Memory B cell (primary cell): ENCODE measurements around the gene MMP1.

ENCODE experiments used
- ATAC-seq: fragments of 150-1000 bp; cut with Tn5 transposase; 2 replicates; pipeline ENCODE4 v1.10.0; 2021; ENCODE audit warnings: low read depth, mild to moderate bottlenecking, moderate library complexity
- DNase-seq, 2 donors: peaks; one replicate each; pipeline ENCODE4 v3.0.0; 2022; ENCODE audit warnings: low spot score in 2 of 2
- H3K27ac Mint-ChIP-seq: one replicate; pipeline ENCODE4 v1.8.0; 2022; ENCODE audit warnings: mild to moderate bottlenecking, moderate library complexity, mixed read lengths
- H3K27me3 Mint-ChIP-seq: one replicate; pipeline ENCODE4 v1.8.0; 2022; ENCODE audit warnings: mixed read lengths
- H3K36me3 Mint-ChIP-seq: one replicate; pipeline ENCODE4 v1.8.0; 2022; ENCODE audit warnings: mild to moderate bottlenecking, mixed read lengths
- H3K4me1 Mint-ChIP-seq: one replicate; pipeline ENCODE4 v1.8.0; 2022; ENCODE audit warnings: mixed read lengths
- H3K4me3 Mint-ChIP-seq: one replicate; pipeline ENCODE4 v1.8.0; 2022; ENCODE audit warnings: mild to moderate bottlenecking, moderate library complexity, mixed read lengths
- H3K9me3 Mint-ChIP-seq: one replicate; pipeline ENCODE4 v1.8.0; 2022; ENCODE audit warnings: mixed read lengths

The MMP1 gene

DNA sequence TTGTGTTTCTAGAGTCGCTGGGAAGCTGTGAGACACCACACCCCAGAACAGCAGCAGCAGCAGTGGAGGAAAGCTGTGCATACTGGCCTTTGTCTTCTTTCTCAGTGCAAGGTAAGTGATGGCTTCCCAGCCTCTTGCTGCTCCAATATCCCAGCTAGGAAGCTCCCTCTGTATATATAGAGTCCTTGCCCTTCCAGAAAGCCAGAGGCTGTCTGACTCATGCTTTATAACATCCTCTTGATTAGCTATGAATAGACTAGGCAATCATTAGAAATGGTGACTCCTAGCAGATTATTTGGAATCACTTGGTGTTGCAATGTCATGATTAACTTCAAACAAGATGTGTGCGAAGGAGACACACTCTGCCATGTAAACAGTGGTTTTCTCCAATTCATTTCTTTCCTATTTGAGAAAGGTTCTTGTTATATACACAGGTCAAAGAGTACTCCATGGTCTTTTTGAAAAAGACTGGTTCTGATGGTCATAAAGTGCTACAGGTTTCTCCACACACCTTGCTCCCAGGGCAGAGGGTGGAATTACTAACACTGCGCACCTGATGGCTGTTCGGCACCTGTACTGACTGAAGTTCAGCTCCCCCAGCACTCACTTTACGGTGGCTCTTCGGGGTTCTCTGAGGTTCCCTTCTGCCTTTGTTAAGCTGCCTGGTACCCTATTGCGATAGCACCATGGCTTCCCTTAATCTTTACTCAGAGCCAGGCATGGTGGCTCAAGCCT, at the start of gene MMP1:
Gene MMP1 (minus strand): TSS at position 149 of the 735 bp plus-strand sequence. CDS start 68 bp downstream, at position 81.
- no peaks in the 10 kb centered on the region for H3K9me3 Mint-ChIP-seq
- ATAC-seq = no peak
- H3K27ac Mint-ChIP-seq = no peak within 1 kb of the TSS

DNA sequence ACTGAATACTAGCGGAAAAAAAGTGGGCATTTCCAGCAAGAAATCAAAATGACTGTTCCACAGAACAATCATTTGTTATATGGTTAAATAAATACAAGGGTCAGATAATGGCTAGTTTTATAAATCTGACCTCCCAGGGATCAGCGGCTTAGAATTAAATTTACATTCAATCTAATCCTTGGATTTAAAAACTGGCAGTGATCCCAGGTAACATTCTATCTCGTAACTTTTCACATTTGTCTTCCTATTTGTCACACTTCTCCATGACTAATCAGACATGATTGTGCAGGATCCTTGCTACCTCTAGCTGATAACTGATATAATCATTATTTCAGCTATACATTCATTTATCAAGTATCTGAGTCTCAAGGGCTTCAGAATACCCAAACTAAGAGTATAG, 48.3 kb upstream of the MMP1 start:
- Mint-ChIP-seq H3K9me3 (peaks cover 2% of the 10 kb centered on the region), H3K4me1 (no peaks in the 10 kb centered on the region), H3K27ac (no peak overlapping the region), H3K4me3 (no peak overlapping the region), H3K36me3 (no peaks in the 10 kb centered on the region), H3K27me3 (peaks cover 7% of the 10 kb centered on the region)
- DNase-seq (no peak), ATAC-seq (no peak)

More for the DNA sequence above, at the start of gene MMP1:
- DNase-seq = no peak
- no peak within 1 kb of the TSS for H3K4me3 Mint-ChIP-seq
- no peaks in the 10 kb centered on the region for H3K4me1 Mint-ChIP-seq
- no peaks in the 10 kb centered on the region for H3K27me3 Mint-ChIP-seq
- H3K36me3 Mint-ChIP-seq = no peaks in the 10 kb centered on the region

DNA sequence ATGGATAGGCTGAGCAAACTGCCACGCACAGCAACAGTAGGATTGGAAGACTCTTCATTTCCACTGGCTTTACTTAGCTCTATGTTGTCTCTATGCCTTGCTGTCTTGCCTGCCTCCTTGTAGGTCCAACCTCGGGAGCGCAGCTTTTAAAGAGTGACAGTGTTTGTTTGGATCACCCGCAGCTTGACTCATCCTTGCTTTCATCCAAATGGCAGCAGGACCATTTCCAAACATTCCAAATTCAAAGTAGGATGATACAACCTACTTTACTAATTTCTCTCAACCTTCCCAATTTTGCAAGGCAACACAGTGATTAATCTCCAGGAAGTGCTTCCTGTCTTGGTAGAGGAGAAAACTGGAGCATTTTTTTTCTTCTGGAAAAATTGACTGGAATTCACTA, 45.5 kb upstream of the MMP1 start, which contains the start of gene MMP3:
Gene MMP3 (minus strand): TSS at position 121 of the 400 bp plus-strand sequence. CDS start 63 bp downstream, at position 58.
- H3K27ac Mint-ChIP-seq = no peak within 1 kb of the TSS
- DNase-seq (no peak), ATAC-seq (no peak)
- no peaks in the 10 kb centered on the region for H3K36me3 Mint-ChIP-seq
- no peak within 1 kb of the TSS for H3K4me3 Mint-ChIP-seq
- H3K4me1 Mint-ChIP-seq = no peaks in the 10 kb centered on the region
- H3K27me3 Mint-ChIP-seq = peaks cover 7% of the 10 kb centered on the region
- H3K9me3 Mint-ChIP-seq = peaks cover 2% of the 10 kb centered on the region

DNA sequence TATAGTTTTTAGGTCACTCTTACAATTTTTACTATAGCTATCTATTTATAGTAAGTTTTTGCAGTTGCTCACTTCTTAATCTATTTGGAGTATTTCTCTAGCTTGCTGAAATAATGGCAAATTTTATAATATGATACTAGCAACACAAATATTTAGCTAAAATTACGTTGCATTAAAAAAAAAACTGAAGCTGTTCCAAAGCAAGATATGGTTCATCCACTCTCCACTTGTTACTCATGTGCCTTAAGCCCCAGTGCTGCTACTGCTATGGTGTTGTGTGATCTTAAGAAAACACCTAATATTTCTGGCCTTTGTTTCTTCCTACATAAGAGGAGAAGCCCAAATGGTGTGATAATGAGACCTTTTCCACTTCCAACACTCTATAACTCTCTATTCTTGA, 45.0 kb upstream of the MMP1 start:
- peaks cover 2% of the 10 kb centered on the region for H3K9me3 Mint-ChIP-seq
- H3K36me3 Mint-ChIP-seq = no peaks in the 10 kb centered on the region
- no peak for ATAC-seq
- H3K27ac Mint-ChIP-seq = no peak overlapping the region
- peaks cover 7% of the 10 kb centered on the region for H3K27me3 Mint-ChIP-seq
- H3K4me1 Mint-ChIP-seq = no peaks in the 10 kb centered on the region
- H3K4me3 Mint-ChIP-seq = no peak overlapping the region
- no peak for DNase-seq

DNA sequence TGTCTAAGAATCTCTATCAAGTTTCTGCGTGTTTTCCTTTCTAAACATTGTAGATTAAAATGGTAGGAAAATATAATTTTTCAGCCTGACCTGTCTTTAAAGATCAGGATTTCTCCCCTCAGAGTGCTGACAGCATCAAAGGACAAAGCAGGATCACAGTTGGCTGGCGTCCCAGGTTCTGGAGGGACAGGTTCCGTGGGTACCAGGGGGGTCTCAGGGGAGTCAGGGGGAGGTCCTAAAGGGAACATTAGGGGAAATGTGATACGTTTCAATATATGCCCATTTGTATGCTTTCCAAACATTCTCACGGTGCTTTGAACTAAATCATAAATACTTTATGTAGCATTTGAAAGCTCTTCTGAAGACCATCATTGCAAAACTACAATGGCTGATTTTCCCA, 42.1 kb upstream of the MMP1 start:
- Mint-ChIP-seq H3K4me3 (no peak overlapping the region), H3K36me3 (no peaks in the 10 kb centered on the region), H3K9me3 (no peaks in the 10 kb centered on the region), H3K27ac (no peak overlapping the region), H3K27me3 (peaks cover 4% of the 10 kb centered on the region), H3K4me1 (no peaks in the 10 kb centered on the region)
- DNase-seq (no peak), ATAC-seq (no peak)

DNA sequence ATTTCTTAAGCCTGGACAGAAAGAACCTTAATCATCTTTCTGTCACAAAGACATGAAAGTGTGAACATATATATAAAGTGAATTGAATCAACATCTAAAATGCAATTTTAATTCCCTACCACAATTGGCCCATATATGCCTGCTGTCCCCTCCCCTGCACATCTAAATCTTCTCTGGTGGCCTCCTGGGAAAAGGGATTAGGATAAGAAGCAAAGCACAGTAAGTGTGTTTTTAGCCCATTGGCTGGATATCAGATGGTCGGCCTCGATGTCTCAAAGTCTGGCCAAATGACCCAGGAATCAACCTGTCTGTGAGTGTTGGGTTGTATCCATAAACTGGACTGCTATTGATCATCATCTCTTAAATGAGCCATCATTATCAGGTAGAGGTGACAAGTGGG, 39.7 kb upstream of the MMP1 start:
- Mint-ChIP-seq H3K4me1 (no peaks in the 10 kb centered on the region), H3K27ac (no peak overlapping the region), H3K36me3 (no peaks in the 10 kb centered on the region), H3K27me3 (peaks cover 3% of the 10 kb centered on the region), H3K9me3 (no peaks in the 10 kb centered on the region), H3K4me3 (no peak overlapping the region)
- no peak for DNase-seq
- ATAC-seq = no peak

DNA sequence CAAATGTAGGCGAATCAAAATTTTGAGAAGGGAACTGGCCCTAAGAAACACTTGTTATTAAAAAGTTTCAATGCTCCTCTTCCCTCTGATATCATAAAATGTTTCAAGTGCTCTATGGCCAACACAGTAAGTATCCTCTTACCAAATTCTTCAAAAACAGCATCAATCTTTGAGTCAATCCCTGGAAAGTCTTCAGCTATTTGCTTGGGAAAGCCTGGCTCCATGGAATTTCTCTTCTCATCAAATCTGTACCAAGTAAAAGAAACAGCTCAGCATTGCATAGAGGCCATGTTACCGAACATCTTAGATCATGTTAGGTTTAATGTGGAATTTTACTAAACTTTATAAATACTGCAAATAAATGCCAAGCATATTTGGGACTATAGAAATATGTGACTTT, 39.2 kb upstream of the MMP1 start:
- Mint-ChIP-seq H3K4me3 (no peak overlapping the region), H3K36me3 (no peaks in the 10 kb centered on the region), H3K27me3 (peaks cover 5% of the 10 kb centered on the region), H3K27ac (no peak overlapping the region), H3K9me3 (no peaks in the 10 kb centered on the region), H3K4me1 (no peaks in the 10 kb centered on the region)
- ATAC-seq (no peak), DNase-seq (no peak)

DNA sequence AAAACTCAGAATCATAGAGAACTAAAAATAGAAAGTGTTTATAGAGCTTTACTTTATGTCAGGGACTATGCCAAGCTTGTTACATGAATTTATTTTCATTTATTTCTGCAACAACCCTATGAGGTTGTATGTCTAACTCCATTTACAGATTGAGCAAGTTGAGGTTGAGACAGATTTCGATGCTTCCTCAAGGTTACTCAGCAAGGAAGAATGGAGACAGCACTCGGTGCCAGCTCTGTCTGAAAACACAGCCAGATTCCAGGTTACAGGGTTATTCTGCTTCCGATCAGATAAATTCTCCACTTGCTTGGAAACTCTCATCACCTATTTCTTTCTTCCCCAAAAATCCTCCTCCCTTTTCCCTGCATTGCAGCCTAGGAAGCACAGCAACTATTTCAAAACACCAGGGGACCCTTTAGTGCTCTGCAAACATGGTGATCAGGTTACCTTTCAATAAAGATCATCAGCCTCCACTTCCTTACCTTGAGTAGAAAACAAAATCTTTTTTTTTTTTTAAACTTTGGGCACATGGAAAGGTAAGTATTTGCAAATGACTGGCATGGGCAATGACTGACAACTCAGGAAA, 38.4 kb upstream of the MMP1 start:
- ATAC-seq = no peak
- no peak for DNase-seq
- Mint-ChIP-seq H3K27ac (no peak overlapping the region), H3K9me3 (no peaks in the 10 kb centered on the region), H3K4me3 (no peak overlapping the region), H3K27me3 (peaks cover 5% of the 10 kb centered on the region), H3K36me3 (no peaks in the 10 kb centered on the region), H3K4me1 (no peaks in the 10 kb centered on the region)

DNA sequence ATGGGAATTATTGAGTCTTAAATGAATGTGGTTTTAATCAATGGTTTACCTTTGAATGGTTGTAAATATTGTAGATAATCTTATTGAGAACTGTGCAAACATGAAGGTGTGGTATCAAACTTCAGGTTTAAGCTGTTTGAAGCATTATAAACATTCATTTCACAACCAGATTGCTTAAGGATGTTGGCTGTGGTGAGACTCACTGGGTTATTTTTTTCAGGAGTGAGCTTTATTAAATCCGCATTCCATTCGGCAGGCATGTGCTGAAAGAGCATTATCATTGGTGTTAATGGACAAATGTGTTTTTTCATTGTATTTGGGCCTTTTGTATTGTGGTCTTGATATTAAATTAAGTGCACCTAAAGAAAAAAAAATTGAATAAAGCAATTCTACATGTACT, 35.8 kb upstream of the MMP1 start:
- DNase-seq (no peak), ATAC-seq (no peak)
- H3K36me3 Mint-ChIP-seq = no peaks in the 10 kb centered on the region
- H3K9me3 Mint-ChIP-seq = no peaks in the 10 kb centered on the region
- no peak overlapping the region for H3K4me3 Mint-ChIP-seq
- no peak overlapping the region for H3K27ac Mint-ChIP-seq
- no peaks in the 10 kb centered on the region for H3K4me1 Mint-ChIP-seq
- H3K27me3 Mint-ChIP-seq = peaks cover 13% of the 10 kb centered on the region

DNA sequence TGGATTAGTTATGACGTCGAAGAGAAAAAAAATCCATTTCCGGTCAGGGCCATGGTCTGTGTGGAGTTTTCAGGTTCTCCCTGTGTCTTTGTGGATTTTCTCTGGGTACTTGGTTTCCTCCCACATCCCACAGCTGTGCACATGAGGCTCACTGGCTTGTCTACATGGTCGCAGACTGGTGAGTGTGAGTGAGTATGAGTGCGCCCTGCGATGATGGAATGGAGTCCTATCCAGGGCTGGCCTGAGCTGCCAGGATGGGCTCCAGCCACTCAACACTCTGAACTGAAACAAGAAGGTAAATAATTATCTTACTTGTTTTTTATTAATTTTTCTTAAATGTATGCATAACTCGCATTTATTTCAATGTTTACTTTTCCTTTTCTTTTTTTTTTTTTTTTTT, 34.7 kb upstream of the MMP1 start:
- no peak overlapping the region for H3K4me3 Mint-ChIP-seq
- H3K27ac Mint-ChIP-seq = no peak overlapping the region
- H3K27me3 Mint-ChIP-seq = peaks cover 13% of the 10 kb centered on the region
- no peaks in the 10 kb centered on the region for H3K36me3 Mint-ChIP-seq
- ATAC-seq = no peak
- H3K9me3 Mint-ChIP-seq = no peaks in the 10 kb centered on the region
- DNase-seq = no peak
- H3K4me1 Mint-ChIP-seq = no peaks in the 10 kb centered on the region

DNA sequence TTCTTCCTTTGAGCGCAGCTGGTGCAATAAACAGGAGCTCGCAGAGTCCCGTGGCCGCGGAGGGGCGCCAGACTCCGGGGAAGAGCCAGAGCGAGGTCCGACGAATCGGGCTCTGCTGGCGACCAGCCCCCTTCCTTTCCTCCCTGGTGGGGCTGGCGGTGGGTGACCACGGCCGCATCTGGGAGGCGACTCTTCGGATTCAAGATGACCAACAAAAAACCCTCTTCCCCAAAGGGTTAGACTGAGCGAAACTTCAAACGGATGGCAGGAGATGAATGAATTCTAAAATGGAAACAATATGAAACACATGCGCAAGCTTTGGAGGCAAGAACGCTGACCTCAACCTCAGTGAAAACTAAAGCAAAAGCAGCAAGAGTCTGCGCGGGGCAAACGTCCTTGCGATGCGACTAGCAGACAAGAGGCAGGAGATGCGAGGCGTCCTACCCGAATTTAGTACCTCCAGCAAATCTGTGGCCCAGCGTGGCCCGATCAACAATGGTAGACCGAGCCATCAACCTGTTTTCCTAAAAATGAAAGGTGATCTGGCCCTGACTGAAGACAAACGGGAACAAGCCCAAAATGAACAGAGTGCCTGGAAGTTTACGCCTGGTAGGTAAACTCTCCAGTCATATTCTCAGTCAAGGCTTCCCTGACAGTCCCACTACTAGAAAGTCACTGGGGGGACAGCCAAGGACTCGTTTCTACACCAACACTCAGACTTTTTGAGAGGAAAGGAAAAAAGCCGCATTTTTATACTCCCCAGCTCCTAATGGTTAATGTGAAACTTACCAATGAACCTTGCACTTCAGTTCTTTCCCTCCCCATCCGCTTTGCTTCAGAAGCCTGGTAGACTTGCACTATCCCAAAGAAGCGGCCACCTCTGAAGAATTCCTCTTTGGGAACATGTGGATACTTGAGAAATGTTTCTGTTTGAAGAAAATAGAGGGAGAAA, 33.8 kb upstream of the MMP1 start:
- DNase-seq (no peak), ATAC-seq (no peak)
- no peak overlapping the region for H3K27ac Mint-ChIP-seq
- H3K4me1 Mint-ChIP-seq = no peaks in the 10 kb centered on the region
- H3K4me3 Mint-ChIP-seq = no peak overlapping the region
- H3K27me3 Mint-ChIP-seq = peaks cover 16% of the 10 kb centered on the region
- H3K36me3 Mint-ChIP-seq = no peaks in the 10 kb centered on the region
- no peaks in the 10 kb centered on the region for H3K9me3 Mint-ChIP-seq

DNA sequence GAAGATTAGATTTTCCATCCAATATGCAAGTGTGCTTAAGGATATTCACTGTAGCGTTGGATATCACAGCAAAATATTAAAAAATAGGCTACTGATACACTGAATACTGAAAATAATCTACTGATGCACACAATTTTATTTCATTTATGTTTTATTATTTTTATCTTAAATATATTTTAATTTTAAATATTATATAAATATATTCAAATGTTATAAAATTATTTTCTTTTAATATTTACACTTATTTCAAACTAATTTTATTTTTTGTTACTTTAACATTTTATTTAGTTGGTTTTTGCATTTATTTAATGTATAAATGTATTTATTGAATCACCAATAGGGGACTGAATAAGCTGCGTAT, 33.1 kb upstream of the MMP1 start:
- Mint-ChIP-seq H3K4me3 (no peak overlapping the region), H3K9me3 (peaks cover 1% of the 10 kb centered on the region), H3K4me1 (no peaks in the 10 kb centered on the region), H3K36me3 (peaks cover 1% of the 10 kb centered on the region), H3K27me3 (peaks cover 19% of the 10 kb centered on the region), H3K27ac (no peak overlapping the region)
- DNase-seq (no peak), ATAC-seq (no peak)

DNA sequence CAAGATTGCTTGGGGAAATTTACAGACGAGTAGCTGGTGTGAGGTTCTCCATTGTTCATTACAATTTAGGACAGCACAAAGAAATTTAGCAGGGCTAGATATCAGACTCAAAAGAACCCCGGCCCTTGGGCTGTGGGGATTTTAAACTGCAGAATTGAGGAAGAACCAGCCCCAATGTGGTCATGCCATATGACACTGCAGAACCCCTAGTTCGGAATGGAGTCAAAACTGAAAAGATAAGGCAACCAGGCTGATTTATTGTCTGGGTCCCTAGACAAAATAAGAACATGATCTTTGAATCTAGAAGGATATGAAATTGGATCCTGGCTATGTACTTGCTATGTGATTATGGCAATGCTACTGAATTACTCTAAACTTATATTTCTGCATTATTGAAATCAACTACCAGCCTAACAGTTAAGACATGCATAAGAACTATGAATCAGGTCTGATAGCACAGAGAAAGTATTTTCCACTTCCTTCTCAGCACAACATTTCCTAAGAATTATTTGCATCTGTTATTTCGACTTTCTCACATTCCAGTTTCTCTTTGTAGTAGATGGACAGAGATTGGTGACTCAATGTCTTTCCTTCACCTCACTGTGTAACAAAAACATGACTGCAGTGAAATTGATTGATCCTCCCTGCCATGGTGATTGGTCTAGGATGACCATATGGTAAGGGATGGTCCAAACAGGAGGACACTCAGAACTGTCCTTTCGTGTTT, 32.2 kb upstream of the MMP1 start:
- H3K4me1 Mint-ChIP-seq = no peaks in the 10 kb centered on the region
- no peak for DNase-seq
- no peak overlapping the region for H3K4me3 Mint-ChIP-seq
- no peak overlapping the region for H3K27ac Mint-ChIP-seq
- peaks cover 1% of the 10 kb centered on the region for H3K9me3 Mint-ChIP-seq
- H3K36me3 Mint-ChIP-seq = peaks cover 1% of the 10 kb centered on the region
- ATAC-seq = no peak
- H3K27me3 Mint-ChIP-seq = peaks cover 20% of the 10 kb centered on the region
